Suprapubic skin (tissue), 4 donors: ENCODE measurements around the gene AP4B1.

ENCODE experiments used
- EP300 ChIP-seq: sonication (generic); formaldehyde crosslinking; IDR thresholded peaks from one replicate; pipeline ENCODE4 v1.6.1; 2017; ENCODE audit warnings: antibody characterized with exemption
- POLR2A ChIP-seq, 2 donors: fragments of 450-650 bp; IDR thresholded peaks; one replicate each; pipeline ENCODE4 v1.6.1; 2017; ENCODE audit warnings: antibody characterized with exemption in 2 of 2, mild to moderate bottlenecking in 2 of 2, moderate library complexity in 2 of 2
- POLR2AphosphoS5 ChIP-seq, 3 donors: sonication (generic); formaldehyde crosslinking; IDR thresholded peaks; one replicate each; pipeline ENCODE4 v1.6.1; 2017; ENCODE audit warnings: antibody characterized with exemption in 3 of 3
- TF ChIP-seq, protein P1 (sequence below), 2 donors: fragments of 200-600 bp in 1 of 2; fragments of 450-650 bp in 1 of 2; sonication (generic) in 1 of 2; IDR thresholded peaks; one replicate each; pipeline ENCODE4 v1.5.1; 2016 to 2019; ENCODE audit warnings: antibody characterized with exemption in 2 of 2, mild to moderate bottlenecking in 1 of 2, moderate library complexity in 1 of 2

DNA sequence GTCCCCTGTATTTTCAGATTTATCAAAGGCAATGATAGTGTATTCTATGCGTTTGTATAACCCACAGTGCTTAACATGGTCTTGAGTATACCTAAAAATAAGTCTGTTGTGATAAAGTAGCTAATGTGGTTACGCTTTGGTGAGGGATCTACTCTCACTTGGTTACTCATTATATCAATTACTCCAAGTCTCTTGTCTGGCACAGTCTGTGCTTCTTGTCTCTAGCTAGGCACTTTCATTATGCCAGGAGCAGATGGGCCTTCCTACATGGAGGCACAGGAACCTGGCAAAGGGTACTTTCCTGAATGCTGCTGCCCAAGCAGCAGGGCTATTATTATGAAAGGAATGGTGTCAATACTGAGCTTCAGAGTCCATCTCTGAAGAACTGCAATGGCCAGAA lies 28.9 kb downstream of the AP4B1 start:
- no peak for TF ChIP-seq POLR2A (IDR thresholded peaks at IDR 0.05)
- TF ChIP-seq, protein P1, sequence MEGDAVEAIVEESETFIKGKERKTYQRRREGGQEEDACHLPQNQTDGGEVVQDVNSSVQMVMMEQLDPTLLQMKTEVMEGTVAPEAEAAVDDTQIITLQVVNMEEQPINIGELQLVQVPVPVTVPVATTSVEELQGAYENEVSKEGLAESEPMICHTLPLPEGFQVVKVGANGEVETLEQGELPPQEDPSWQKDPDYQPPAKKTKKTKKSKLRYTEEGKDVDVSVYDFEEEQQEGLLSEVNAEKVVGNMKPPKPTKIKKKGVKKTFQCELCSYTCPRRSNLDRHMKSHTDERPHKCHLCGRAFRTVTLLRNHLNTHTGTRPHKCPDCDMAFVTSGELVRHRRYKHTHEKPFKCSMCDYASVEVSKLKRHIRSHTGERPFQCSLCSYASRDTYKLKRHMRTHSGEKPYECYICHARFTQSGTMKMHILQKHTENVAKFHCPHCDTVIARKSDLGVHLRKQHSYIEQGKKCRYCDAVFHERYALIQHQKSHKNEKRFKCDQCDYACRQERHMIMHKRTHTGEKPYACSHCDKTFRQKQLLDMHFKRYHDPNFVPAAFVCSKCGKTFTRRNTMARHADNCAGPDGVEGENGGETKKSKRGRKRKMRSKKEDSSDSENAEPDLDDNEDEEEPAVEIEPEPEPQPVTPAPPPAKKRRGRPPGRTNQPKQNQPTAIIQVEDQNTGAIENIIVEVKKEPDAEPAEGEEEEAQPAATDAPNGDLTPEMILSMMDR (IDR thresholded peaks at IDR 0.05), result no peak
- no peak for TF ChIP-seq POLR2AphosphoS5 (IDR thresholded peaks at IDR 0.05)
- TF ChIP-seq EP300, result no peak
